Omental fat pad (tissue), 4 donors: ENCODE data around the gene ADAMTS16. TPM values are rescaled to one million over a fixed set of nuclear protein-coding genes. Genes with fewer than 3 reads are reported as not detected.

Source experiments
- ATAC-seq: fragments of 150-250 bp; one replicate; pipeline ENCODE4 v1.9.1; 2016; ENCODE audit warnings: mild to moderate bottlenecking, moderate library complexity; ENCODE audit not compliant: low FRiP score
- DNase-seq: peaks from one replicate; pipeline ENCODE4 v3.0.0-alpha.2; 2019; ENCODE audit warnings: low spot score
- total RNA-seq, 4 donors: library from RNA; depleted of rRNA; stranded (reverse); fragments of >200 nt; gene quantifications; one replicate each; pipeline ENCODE4 v1.1.0, GENCODE V29; 2016
- TF ChIP-seq, protein P1 (sequence below), 3 donors: fragments of 450-650 bp; IDR thresholded peaks; one replicate each; pipeline ENCODE4 v1.5.1; 2016 to 2017; ENCODE audit warnings: antibody characterized with exemption in 3 of 3, mild to moderate bottlenecking in 3 of 3, moderate library complexity in 2 of 3

Gene ADAMTS16
- total RNA-seq, 4 donors from 2014 or later: 0.50 to 1.9 (median 1.3) TPM

DNA sequence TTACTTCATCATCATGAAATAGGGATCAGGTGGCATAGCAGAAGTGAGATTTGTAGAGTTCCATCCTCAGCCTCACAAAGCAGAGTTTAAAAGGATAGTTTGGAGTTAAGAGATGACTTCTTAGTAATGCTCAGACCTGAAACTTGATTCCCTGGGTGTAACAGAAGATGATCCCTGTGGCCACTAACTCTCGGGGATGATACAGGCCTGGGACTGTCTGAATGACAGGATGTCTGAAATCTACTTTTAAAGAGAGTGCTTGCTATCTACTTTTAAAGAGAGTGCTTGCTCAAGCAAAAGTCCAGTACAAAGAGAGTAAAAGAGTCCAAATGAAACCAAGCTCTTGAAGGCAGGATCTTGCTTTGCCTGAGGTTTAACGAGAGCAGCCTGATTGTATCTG lies 14.6 kb downstream of the ADAMTS16 start:
- TF ChIP-seq, protein P1, sequence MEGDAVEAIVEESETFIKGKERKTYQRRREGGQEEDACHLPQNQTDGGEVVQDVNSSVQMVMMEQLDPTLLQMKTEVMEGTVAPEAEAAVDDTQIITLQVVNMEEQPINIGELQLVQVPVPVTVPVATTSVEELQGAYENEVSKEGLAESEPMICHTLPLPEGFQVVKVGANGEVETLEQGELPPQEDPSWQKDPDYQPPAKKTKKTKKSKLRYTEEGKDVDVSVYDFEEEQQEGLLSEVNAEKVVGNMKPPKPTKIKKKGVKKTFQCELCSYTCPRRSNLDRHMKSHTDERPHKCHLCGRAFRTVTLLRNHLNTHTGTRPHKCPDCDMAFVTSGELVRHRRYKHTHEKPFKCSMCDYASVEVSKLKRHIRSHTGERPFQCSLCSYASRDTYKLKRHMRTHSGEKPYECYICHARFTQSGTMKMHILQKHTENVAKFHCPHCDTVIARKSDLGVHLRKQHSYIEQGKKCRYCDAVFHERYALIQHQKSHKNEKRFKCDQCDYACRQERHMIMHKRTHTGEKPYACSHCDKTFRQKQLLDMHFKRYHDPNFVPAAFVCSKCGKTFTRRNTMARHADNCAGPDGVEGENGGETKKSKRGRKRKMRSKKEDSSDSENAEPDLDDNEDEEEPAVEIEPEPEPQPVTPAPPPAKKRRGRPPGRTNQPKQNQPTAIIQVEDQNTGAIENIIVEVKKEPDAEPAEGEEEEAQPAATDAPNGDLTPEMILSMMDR (IDR thresholded peaks at IDR 0.05): no peak
- ATAC-seq (no peak), DNase-seq (no peak)

DNA sequence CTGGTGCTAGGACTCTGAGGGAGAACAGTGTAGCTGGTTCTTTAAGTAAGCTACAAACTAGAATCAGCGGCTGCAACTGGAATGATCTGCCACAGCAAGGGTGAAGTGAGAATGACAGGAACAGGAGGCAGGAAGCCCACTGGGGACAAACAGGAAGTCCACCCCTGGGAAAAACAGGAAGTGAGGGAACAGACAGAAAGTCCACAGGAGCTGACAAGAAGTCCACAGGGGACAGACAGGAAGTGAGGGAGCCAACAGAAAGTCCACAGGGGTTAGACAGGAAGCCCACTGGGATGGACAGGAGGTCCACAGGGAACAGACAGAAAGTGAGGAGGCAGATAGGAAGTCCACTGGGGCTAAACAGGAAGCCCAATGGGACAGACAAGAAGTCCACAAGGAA lies 15.5 kb downstream of the ADAMTS16 start:
- no peak for ATAC-seq
- TF ChIP-seq, protein P1 (IDR thresholded peaks at IDR 0.05): no peak
- DNase-seq: no peak

GRCh38 chr5:5156471-5157082 lies 16.4 kb downstream of the ADAMTS16 start:
- DNase-seq: no peak
- ATAC-seq: no peak
- TF ChIP-seq, protein P1 (IDR thresholded peaks at IDR 0.05): no peak

DNA sequence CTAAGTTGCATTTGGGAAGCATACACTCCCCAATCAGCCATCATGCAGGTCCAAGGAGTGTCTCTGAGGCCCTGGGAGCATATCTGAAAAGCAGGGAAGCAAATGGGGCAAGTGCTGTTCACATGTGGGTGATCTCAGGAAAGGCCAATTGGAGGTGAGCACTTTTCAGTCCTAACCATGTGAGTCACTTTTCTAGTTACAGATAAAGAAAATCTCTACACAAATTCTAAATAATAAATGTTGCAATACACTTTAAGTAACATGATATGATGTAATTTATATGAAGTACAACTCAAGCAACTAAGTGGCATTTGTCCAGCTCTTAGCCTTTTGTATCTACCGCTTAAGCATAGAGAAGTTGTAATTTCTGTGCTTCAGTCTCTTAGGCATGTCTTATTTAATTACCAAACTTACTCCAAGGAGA lies 18.4 kb downstream of the ADAMTS16 start:
- no peak for ATAC-seq
- TF ChIP-seq, protein P1 (IDR thresholded peaks at IDR 0.05): no peak
- no peak for DNase-seq

DNA sequence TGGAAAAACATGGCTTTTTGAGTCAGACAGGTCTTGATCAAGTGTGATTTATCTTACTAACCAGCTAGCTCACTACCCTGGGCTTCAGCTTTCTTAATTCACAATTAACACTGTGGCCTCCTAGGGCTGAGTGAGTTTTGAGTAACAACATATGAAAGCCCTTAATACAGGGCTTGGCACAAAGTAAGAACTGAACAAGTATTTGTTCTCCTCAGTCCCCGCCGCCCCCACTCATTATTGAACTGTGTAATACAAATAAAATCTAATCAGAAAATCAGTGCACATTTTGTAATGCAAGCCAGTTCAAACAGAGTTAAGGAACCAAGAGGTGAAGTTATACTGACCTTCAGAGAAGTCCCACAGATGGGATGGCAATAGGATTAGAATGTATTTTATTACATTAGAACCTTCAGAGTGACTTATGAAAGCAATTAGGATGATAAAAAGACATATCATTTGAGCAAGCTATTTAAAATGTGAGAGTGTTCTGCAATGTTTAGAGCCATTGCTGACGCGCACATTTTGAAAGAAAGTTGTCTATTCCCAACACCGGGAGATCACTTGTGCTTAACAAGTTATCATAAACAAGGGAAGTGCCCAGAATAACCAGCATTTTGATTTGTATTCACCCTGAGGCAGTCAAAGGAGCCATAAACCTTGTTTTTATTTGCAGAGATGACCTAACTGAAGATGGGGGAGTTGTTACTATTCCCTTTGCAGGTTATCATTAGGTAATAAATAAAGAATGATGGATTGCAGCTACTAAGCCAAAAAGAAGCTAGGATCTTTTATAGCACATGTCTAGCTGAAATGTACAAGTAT lies 19.4 kb downstream of the ADAMTS16 start:
- ATAC-seq: no peak
- DNase-seq: no peak
- TF ChIP-seq, protein P1 (IDR thresholded peaks at IDR 0.05): no peak

GRCh38 chr5:5164163-5164562 lies 24.0 kb downstream of the ADAMTS16 start:
- TF ChIP-seq, protein P1 (IDR thresholded peaks at IDR 0.05): no peak
- ATAC-seq: no peak

More at GRCh38 chr5:5164163-5164562, 24.0 kb downstream of the ADAMTS16 start:
- no peak for DNase-seq
